NCI-H524 treated with DMSO at 0.1 percent for 48 hours (cell line): Measurements from ENCODE around the gene MDK.

Experiments
- DNase-seq: peaks from one replicate; lab custom pipeline; 2025; lab: John Stamatoyannopoulos, UW

MDK gene

DNA sequence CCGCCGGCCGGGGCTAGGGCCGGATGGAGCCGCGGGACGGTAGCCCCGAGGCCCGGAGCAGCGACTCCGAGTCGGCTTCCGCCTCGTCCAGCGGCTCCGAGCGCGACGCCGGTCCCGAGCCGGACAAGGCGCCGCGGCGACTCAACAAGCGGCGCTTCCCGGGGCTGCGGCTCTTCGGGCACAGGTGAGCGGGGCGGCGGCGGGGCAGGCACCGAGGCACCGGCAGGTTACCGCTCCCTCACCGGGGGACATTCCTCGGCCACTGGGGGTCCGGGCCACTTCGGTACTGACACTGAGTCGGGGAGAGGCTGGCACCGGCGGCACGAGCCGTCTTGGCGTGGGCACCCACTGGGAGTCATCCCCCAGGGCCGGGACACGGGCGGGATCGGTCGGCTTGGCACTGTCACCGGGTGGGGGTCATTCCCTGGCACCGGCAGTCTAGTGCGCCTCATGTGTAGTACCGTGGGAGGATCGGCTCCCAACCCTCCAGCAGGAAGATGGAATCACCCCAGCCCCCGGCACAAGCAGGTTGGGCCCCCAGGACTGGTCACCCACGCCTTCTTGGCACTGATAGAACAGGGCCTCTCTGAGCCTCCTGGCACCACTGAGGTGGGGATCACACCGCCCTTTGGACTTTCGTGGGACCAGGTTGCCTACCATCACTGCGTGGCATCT lies 33.7 kb upstream of the MDK start:
- no peak for DNase-seq

GRCh38 chr11:46348566-46349401 lies 32.7 kb upstream of the MDK start:
- DNase-seq: no peak

GRCh38 chr11:46350695-46351094 lies 30.8 kb upstream of the MDK start:
- DNase-seq: no peak

GRCh38 chr11:46351148-46351547 lies 30.3 kb upstream of the MDK start:
- DNase-seq: no peak

- no peak for DNase-seq
Observed at GRCh38 chr11:46351606-46352005, 29.9 kb upstream of the MDK start.

DNA sequence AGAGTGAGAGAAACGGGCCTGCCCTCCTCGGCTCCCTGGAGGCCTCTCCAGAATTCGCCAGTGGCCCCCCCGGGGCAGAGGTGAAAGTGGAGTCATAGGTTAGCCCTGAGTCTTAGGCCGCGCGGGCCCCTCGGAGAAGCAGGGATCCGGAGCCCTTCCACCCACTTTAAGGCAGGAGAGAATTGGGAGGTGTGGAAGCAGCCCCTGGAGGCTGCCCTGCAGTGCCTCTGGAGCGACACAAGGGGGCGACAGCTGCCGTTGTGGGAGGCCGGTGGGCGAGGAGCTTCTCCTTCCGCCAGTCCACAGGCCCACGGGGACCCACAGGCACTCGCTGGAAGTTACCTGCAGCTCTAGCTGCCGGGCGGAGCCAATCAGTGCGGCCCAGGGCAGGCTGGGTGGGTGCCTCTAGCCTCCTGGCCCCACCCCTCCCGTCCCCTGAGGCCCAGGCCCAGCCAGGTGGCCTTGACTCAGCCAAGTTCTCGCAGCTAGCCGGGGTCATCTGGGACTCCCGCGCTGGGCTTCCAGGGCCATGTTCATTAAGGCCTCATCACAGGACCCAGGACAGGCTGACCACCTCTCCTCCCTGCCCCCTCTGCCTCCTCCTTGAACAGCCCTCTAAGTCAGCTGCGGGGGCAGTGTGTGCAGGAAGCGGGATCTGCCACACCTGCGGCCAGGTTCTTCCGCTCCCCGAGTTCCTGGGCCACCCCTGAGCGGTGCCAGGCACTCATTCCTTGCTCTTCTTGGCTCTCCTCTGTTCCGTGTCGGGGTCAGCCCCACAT lies 29.2 kb upstream of the MDK start:
- DNase-seq: no peak

GRCh38 chr11:46353698-46354097 lies 27.8 kb upstream of the MDK start:
- no peak for DNase-seq

- no peak for DNase-seq
Observed at GRCh38 chr11:46356924-46357482, 24.5 kb upstream of the MDK start.

GRCh38 chr11:46357483-46357936 lies 24.0 kb upstream of the MDK start:
- no peak for DNase-seq

GRCh38 chr11:46359953-46360352 lies 21.5 kb upstream of the MDK start:
- no peak for DNase-seq

GRCh38 chr11:46360878-46361277 lies 20.6 kb upstream of the MDK start:
- DNase-seq: no peak

- no peak for DNase-seq
Observed at GRCh38 chr11:46361283-46362155, 19.9 kb upstream of the MDK start.

- no peak for DNase-seq
Observed at GRCh38 chr11:46362156-46363030, 19.1 kb upstream of the MDK start.

- no peak for DNase-seq
Observed at GRCh38 chr11:46363031-46363407, 18.4 kb upstream of the MDK start.

DNA sequence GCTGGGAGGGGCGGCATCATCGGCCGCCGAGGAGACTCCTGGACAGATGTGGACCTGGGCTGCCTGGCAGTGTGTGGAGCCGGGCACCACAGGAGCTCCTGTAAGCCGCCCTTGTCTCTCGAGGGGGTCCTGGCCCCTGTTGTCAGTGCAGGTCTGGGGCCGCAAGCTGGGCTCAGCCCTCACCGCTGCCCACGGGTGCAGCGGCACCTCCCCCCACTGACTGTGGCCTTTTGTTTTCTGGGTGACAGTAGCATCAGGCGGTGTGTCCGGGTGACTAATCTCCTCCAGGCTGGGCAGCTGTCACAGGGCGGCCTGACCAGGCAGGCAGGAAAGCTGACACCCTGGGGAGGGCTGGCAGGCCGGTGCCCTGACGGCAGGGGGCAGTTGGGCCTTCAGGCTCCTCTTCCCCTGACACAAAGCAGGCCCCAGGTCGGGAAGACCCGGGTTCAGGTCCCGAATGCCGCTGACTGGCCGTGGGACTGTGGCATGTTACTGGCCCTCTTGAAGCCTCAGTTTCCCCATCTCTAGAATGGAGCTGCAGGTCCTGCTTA lies 17.9 kb upstream of the MDK start:
- DNase-seq: no peak

- DNase-seq: no peak
Observed at GRCh38 chr11:46364056-46364455, 17.4 kb upstream of the MDK start.

GRCh38 chr11:46364791-46365190 lies 16.7 kb upstream of the MDK start:
- no peak for DNase-seq

DNA sequence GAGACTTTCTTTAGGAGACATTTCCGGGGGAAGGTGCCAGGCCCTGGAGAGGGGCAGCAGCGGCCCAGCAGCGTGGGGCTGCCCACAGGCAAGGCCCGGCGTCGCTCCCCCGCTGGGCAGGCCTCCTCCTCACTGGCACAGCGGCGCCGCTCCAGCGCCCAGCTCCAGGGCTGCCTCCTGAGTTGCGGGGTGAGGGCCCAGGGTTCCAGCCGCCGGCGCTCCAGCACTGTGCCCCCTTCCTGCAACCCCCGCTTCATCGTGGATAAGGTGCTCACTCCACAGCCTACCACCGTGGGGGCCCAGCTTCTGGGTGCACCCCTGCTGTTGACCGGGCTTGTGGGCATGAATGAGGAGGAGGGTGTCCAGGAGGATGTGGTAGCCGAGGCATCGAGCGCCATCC lies 15.2 kb upstream of the MDK start:
- DNase-seq: no peak

DNA sequence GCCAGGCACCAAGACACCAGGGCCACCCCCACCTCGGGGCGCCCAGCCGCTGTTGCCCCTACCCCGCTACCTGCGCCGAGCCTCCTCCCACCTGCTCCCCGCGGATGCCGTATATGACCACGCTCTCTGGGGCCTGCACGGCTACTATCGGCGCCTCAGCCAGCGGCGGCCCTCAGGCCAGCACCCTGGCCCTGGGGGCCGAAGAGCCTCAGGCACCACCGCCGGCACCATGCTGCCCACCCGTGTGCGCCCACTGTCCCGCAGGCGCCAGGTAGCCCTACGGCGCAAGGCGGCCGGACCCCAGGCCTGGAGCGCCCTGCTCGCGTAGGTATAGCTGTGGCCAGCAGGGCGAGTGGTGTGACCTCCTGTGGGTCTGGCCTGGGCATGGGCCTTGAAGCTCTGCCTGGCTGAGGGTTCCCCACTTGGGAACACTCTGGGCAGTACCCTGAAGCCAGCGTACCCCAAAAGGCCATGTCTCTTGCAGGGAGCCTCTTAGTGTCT lies 14.8 kb upstream of the MDK start:
- no peak for DNase-seq
